NCI-H2029 (cell line): ENCODE data around the gene LINC01488.

Experiments
- DNase-seq: peaks from one replicate; lab custom pipeline; 2025; lab: John Stamatoyannopoulos, UW

LINC01488 gene

DNA sequence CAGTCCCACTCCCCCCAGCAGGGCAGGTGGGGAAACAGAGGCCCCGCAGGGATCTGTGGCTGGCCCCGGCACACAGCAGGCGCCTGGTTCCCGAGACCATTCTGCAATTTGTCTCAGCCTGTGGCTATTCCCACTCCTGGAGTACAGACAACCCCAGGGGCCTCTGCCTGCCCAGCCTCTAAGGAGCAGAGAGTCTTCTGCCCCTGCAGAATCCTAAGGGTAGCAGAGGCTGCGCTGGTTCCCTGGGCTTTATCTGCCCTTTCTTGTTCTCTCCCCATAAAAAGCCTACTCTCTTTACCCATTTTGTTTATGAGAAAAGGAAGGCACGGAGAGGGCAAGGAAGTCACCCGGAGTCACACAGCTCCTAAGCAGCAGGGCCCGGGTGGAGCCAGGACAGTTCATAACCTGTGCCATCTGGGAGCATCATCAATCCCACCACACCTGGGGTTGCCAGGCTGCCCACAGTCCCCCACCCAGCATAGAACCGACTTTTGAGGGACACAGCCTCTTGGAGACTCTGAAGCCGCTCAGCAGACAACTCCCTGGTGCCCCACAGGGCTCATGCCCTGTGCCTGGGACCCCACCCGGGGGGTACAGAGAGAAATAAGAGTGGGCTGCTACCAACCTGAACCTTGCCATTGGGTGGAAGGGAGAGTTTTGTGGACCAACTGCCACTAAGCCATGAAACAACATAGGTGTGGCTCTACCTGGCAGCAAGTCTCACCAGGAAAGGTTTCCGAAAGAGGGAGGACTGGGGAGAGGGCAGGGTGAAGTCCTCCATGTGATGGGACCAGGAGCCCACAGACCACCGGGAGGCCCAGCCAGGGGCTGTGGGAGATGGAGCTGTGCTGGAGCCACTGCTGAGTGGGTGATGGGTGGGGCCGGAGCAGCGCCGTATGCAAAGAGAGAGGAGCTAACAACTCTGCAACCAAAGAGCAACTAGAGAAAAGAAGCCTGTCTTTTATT lies 17.2 kb upstream of the LINC01488 start:
- no peak for DNase-seq

DNA sequence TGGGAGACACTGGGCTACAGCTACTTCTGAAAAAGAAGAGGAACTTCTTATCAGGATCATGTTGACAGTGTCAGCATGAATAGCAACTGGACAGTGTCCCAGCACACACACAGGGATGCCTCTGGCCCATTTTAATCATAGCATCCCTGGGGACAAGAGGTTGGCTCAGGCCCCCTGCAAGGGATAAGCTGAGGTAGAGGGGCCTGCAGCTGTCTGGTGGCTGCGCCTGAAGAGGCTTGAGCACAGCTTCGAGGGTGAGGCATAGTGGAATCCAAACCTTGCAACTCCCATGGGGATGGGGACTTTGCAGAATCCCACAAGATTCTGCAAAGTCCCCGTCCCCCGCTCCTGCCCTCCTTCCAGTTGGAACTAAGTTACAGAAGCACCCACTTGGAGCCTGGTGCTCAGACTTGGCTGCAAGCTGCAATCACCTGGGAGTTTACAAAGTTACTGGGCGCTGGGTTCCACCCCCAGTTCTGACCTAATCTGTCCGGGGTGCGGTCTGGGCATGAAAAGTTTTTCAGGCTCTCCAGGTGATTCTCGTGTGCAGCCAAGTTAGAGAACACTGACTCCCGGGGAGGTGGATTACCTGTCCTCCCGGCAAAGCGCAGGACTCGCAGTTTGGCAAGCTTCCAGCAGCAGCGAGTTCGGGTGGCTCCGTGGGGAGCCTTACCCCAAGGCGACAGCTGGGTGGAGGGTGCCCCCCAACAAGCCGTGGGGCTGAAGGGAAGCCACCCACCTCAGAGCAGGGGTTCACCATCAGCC lies 16.0 kb upstream of the LINC01488 start:
- no peak for DNase-seq

DNA sequence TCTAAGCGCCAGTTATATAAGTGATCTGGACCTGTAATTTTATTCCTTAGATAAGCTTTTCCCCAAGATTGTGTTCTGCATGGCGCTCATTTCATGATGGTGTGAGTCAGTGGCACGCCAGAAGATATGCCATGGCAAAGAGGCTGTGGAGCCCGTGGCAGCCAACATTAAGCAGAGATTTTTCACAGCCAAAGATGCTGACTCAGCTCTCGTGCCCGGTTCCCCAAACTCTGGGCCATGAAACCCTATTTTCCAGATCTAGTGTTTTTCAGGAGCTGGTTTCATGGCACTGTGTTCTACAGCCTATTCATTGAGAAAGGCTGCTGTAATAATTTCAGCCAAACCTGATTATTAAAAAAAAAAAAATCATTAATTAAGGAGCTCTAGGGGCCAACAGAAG lies 15.4 kb upstream of the LINC01488 start:
- no peak for DNase-seq

- no peak for DNase-seq
These were observed 14.3 kb upstream of the LINC01488 start for GRCh38 chr11:69467196-69467595.

- no peak for DNase-seq
These were observed 13.8 kb upstream of the LINC01488 start for GRCh38 chr11:69467646-69468045.

DNA sequence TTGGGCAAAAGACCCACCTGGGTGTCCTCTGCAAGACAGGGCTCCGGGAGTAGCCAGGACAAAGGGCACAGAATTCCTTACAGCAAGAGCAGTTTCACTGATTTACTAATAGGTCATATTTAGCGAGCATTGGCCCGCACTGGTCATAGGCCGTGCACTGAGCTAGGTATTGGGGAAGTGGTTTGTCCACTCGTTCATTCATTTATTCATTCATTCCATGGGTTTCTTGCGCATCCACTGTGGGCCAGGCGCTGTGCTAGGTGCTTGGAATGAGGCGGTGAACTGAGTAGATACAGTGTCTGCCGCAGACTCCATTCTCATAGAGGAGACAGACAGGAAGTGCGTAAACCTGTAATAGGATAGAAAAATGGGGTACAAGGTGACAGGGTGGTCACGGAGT lies 13.2 kb upstream of the LINC01488 start:
- no peak for DNase-seq

DNA sequence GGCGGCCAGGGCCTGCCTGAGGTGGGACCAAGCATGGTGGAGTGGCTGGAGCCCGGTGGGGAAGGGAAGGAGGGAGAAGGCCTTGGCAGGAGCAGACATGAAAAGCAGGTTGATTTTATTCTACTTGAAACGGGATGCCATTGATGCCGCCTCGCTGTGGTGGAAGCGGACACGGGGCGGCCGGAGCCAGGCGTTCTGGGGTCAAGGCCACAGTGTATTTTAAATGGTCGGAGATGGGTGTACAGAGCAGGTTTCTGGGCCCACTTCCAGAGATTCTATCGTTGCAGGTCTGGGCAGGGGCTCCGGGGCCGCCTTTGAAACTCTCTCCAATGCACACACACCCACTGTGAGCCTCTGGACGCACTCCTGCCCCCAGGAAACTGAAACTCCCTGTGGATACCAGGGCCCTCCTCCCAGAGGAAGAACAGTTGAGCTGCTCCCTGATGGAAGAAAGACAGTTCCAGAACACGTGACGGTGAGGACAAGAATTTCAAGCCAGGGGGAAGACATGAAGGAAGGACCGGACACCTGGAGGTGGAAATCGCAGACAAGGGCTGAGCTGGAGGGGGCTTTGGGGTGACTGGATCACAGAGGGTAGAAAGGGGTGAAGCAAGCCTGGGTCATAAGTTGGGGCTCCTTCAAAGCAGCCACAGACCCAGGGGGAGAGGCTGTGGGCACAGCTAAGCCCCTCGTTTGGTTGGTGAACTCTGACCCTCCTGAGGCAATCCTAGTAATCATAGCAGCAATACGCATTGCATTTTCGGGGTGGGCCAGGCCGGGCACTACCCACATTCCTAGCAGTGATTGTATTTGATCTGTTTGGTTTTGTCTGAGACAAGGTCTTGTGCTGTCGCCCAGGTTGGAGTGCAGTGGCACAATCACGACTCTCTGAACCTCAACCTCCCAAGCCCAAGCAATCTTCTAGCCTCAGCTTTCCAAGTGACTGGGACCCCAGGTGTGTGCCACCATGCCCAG lies 12.3 kb upstream of the LINC01488 start:
- DNase-seq, result no peak

DNA sequence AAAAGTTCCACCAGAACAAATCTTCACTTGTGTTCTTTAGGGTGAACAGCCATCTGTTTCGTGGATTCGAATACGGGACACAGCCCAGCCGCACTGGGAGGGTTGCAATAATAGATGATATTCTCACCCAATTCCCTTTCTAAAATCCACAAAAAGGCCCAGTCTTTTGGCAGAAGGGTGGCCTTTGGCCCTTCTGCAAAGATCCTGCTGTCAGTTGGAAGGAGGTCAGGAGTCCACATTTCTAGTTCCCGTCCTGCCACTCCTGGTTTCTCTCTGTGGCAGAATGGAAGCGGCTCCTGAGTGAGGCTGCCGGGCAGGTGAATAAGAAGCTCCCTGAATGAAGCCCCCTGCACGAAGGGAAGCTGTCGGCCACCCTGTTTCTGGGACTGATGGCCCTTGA lies 11.2 kb upstream of the LINC01488 start:
- no peak for DNase-seq

GRCh38 chr11:69470793-69471728 lies 10.4 kb upstream of the LINC01488 start:
- no peak for DNase-seq

DNA sequence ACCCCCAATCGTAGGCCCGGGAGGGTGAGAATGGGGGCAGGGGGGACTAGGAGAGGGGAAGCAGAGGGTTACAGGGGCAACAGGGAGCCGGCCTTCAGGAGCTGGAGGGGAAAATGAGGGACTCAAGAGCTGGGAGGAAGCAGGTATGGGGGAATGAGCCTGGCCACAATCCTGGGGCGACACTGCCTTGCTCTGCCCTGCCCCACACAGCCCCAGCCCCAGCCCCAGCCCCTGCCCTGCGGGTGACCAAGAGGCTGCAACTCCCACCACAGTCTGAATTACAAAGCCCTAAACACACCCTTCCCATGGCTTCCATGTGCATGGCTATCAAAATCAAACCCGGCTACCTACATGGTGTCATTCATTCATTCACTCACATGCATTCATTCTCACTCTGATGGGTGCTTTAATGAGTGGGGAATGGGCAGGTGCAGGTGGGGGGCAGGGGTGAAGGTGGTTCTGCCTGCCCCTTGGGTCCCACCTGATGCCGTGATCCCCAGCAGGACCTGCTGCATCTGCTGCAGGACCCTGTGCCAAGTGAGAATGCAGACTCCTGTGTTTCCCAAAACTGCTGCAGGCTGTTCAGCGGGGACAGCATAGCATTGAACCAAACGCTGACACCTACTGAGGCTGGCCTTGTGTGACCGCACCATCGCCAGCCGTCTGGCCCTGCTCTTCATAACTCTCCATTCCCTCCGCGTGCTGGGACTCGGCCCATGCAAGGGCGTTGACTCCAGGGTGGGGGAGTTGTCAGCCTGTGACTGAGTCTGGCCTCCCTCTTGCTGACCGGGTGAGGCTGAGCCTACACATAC lies 9.5 kb upstream of the LINC01488 start:
- no peak for DNase-seq

DNA sequence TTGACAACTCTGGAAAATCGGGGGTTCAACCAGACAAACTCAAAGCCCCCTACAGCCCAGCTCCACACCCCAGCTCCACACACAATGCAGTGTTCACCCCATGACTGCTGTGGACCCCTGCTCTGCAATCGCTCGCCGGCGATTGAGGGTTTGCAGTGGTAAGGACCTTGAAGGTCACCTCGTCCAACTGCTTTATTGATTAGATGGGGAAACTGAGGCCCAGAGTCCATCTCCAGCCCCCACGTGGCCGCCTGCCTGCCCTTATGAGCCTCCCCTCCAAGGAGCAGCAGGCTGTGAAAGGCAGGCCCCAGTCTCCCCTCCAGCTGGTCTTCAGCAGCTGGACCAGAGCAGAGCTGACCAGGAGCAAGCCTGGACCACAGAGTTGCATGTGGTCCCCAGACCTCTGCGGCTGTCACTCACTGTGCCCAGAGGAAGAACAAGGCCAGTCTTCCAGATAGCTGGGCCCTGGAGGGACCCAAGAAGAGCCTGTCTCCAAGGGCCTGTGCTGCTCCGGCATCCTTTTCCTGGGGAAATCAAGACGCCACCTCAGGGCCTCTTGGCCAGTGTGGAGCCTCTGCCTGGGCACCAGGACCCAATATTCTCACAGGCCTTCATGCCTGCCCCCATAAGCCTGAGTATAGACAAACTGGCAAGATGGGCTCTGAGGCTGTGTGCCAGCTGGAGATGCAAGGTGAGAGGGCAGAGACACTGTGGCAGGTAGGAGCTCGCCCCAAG lies 8.8 kb upstream of the LINC01488 start:
- no peak for DNase-seq

DNA sequence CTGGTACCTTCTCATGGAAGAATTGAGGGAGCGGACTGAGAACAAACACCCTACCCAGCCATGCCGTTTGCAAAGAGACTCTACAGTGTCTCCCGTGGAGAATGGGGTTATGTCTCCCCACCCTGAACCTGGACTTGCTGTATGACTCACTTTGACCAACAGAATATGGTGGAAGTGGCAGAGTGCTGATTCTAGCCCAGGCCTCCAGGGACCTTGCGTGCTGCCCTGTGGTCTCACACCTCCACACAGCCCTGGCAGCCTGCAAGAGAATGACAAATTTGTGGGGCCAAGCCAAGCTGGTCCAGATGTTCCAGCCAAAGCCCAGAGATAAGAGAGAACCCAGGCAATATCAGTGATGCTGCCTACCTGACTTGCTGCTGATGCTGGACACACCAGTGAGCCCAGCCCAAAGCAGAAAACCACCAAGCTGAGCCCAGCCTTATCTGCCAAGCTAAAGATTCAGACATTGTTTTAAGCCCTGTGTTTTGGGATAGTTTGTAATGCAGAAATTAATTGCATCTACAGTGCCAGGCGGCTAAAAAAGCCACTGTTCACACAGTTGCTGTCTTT lies 8.1 kb upstream of the LINC01488 start:
- DNase-seq, result no peak

DNA sequence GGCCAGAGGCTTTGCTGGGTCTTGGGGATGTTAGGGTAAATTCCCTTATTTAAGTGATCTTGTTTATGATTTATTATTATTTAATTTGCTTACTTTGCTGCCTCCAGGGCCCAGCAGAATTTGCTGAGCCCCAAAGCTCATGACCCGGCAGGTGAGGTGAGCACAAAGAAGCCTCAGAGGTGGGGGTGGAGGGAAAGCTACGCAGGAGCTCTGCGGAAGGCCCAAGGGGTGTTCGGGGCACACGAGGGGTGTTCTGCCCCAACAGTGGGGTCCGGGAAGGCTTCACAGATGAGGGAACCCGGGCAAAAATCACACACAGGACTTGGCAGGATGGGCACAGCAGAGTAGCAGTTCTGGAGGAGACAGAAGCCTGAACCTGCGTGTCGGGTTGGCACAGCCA lies 6.7 kb upstream of the LINC01488 start:
- DNase-seq, result no peak

- DNase-seq, result no peak
These were observed 6.2 kb upstream of the LINC01488 start for GRCh38 chr11:69475141-69475865.

DNA sequence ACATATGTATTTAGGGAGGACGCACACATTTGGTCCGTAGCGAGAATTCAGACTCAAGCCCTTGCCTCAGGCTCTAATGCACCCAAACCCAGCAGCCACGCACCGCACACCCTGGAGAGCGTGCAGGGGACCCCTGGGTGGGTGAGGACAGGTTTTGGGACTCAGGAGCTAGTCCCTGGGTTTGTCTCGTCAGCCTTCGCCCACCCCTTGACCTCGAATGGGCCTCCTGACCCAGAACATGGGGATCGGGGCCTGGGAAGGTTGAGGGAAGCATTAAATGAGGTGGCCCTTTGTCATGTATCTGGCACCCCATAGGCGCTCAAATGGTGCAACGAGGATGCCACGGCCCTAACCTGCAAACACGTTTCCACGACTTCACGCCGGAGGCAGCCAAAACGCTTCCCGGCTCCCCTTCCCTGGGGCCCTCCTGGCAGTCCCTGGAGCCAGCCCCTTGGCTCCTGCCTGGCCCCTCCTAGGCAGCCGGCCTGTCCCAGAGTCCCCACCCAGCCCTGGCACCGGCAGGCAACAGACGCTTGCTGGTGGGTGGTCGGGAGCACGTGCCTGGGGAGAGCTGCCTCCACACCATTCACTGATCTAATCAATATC lies 5.5 kb upstream of the LINC01488 start:
- no peak for DNase-seq

DNA sequence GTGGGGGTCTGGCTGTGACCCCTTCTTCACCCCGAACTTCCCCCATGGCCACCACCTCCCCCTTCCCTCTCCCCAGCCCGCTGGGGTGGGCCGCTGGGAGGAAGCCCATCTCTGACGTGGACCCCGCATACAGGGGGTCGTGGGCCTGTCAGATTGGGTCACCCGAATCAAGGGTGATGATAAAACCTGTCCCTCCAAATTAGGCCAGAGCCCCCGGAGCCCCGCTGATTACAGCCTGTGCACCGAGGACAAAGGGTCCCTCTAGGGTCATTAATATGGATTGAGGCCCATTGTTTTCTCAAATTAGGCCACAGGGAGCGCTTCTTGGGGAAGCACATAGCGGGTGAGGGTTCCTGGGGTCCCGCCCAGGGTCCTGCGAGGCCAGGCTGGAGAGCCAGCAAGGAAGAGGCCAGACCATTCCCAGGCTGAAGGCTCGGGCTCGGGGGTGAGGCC lies 4.9 kb upstream of the LINC01488 start:
- no peak for DNase-seq

DNA sequence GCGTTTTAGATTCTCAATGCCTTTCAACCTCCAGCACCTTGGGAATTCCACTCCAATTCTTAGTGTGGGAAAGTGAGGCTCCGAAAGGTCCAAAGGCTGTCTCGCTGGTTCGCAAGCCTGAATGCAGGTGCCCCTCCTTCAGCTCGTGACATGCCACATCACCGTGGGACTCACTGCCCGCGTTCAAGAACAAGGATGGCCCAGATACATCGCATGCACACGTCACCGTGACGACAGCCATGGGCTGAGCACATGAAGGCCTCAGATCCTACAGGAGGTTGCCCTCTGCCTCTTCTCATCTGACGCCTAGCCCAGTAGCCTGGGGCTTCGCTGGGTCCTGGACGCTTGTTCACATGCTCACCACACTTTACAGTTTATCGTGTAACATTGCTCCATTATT lies 4.4 kb upstream of the LINC01488 start:
- DNase-seq, result no peak
